ENCODE results near the gene MRPL55. TPM values are rescaled to one million over a fixed set of nuclear protein-coding genes. Genes with fewer than 3 reads are reported as not detected.

The MRPL55 gene
- total RNA-seq, 4 donors from 2014 or later: 23.5 to 125 (median 87.5) TPM

- 0 to 2% methylated on average over 12 to 34 of the region's 79 CpGs for WGBS, 2 donors
- H3K27me3 ChIP-seq: no peaks in the 10 kb centered on the region
- H3K27ac ChIP-seq: peak overlapping the region; percentile 98 to 99 (median 99)
- intact Hi-C loops (cut with DNase I): loop anchor here (2.0 to 5.0 kb wide), 2 partner anchors 20 to 136 kb away; partner anchors contain the start of genes C1orf35 and WNT9A
- peak overlapping the region; percentile 97 to 100 (median 100) for H3K4me3 ChIP-seq (replicated peaks in 1 of 3)
- DNase-seq: peak; percentile 62 to 68
- no peaks in the 10 kb centered on the region for H3K9me3 ChIP-seq
- H3K36me3 ChIP-seq: no peaks in the 10 kb centered on the region
- TF ChIP-seq POLR2A (IDR thresholded peaks at IDR 0.05) (no peak), CTCF (IDR thresholded peaks at IDR 0.05) (no peak)
- peaks cover 50 to 61% of the 10 kb centered on the region in 2 donors for H3K4me1 ChIP-seq
Observed at GRCh38 chr1:228082918-228083870, 25.9 kb downstream of the MRPL55 start.

GRCh38 chr1:228082214-228082917 is 26.7 kb downstream of the MRPL55 start, which contains the start of gene ARF1:
ARF1 (plus strand) TSS chr1:228082708; CDS start chr1:228097115, 14,407 bp downstream.
- peak within 1 kb of the TSS; percentile 98 to 99 (median 99) for H3K27ac ChIP-seq
- TF ChIP-seq POLR2A (IDR thresholded peaks at IDR 0.05) (peak; percentile 85 to 95), CTCF (IDR thresholded peaks at IDR 0.05) (peak in 1 of 6 experiments; percentile 18)
- no peaks in the 10 kb centered on the region for H3K36me3 ChIP-seq
- peak within 1 kb of the TSS; percentile 97 to 100 (median 100) for H3K4me3 ChIP-seq (replicated peaks in 1 of 3)
- peak; percentile 90 to 91 for DNase-seq
- H3K9me3 ChIP-seq: no peaks in the 10 kb centered on the region
- no peaks in the 10 kb centered on the region for H3K27me3 ChIP-seq
- H3K4me1 ChIP-seq: peaks cover 44 to 52% of the 10 kb centered on the region in 2 donors
- WGBS, 2 donors: 0% methylated on average over 2 to 10 of the region's 87 CpGs
- intact Hi-C loops (cut with DNase I): loop anchor here (2.0 to 5.0 kb wide), 2 partner anchors 20 to 135 kb away; partner anchors contain the start of genes C1orf35 and WNT9A

- Histone ChIP-seq H3K27ac (peak overlapping the region; percentile 37 to 99 (median 98)), H3K9me3 (no peaks in the 10 kb centered on the region), H3K36me3 (no peaks in the 10 kb centered on the region), H3K27me3 (no peaks in the 10 kb centered on the region), H3K4me3 (replicated peaks in 1 of 3) (peak overlapping the region; percentile 80 to 100 (median 98)), H3K4me1 (peaks cover 37 to 46% of the 10 kb centered on the region in 2 donors)
- 9 to 26% methylated on average over 17 to 28 of the region's 31 CpGs for WGBS, 2 donors
- DNase-seq: no peak
- no peak for TF ChIP-seq POLR2A (IDR thresholded peaks at IDR 0.05)
- no peak for TF ChIP-seq CTCF (IDR thresholded peaks at IDR 0.05)
- intact Hi-C loops (cut with DNase I): loop anchor here (2.0 to 5.0 kb wide), 2 partner anchors 21 to 134 kb away; partner anchors contain the start of genes C1orf35 and WNT9A
Observed at GRCh38 chr1:228081578-228082213, 27.4 kb downstream of the MRPL55 start.

GRCh38 chr1:228081144-228081543 is 28.0 kb downstream of the MRPL55 start:
- Histone ChIP-seq H3K9me3 (no peaks in the 10 kb centered on the region), H3K4me1 (peaks cover 34 to 40% of the 10 kb centered on the region in 2 donors), H3K27ac (no peak overlapping the region), H3K4me3 (replicated peaks in 1 of 3) (peak overlapping the region in 1 of 3 donors; percentile 100), H3K27me3 (no peaks in the 10 kb centered on the region), H3K36me3 (no peaks in the 10 kb centered on the region)
- WGBS, 2 donors: 75 to 80% methylated on average over 5 to 7 of the region's 7 CpGs
- no peak for DNase-seq
- intact Hi-C loops (cut with DNase I): loop anchor here (5.0 kb wide), 1 partner anchor 134 kb away; the partner anchor contains the start of gene WNT9A
- TF ChIP-seq POLR2A (IDR thresholded peaks at IDR 0.05) (no peak), CTCF (IDR thresholded peaks at IDR 0.05) (no peak)

Measured in thyroid gland (tissue), 4 donors.